GM12873 (cell line): ENCODE data around the gene GNAT1.

Experiments used
- TF ChIP-seq, protein P1 (sequence below): IDR thresholded peaks from 2 replicates; pipeline ENCODE4 v1.5.1; 2012; ENCODE audit warnings: low read depth, mild to moderate bottlenecking, moderate library complexity, low read length, control low read depth; ENCODE audit not compliant: insufficient read depth; ENCODE audit errors: missing control alignments

Gene GNAT1

DNA sequence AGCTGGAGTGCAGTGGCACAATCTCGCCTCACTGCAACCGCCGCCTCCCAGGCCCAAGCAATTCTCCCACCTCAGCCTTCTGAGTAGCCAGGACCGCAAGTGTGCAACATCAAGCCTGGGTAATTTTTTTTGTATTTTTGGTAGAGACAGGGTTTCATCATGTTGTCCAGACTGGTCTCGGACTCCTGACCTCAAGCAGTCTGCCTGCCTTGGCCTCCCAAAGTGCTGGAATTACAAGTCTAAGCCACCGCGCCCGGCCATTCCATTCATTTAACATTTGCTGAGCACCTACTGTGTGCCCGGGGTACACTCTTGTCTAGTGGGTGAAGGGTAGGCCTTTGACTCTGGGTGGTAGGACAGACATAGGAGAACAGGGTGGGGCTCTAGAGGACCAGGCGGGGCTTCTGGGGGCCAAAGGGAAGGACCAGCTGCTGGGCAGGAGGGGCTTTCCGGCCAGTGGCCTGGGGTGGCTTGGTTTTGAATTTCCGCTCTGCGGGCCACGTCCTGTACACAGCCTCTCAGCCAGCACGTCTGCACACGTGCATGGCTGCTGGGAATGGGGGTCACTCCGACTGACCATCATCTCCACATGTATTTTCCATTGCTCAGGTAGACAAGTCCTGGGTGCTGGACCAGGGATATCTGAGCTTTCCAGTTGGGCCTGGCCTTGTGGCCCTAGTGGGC, 16.1 kb downstream of the GNAT1 start:
- TF ChIP-seq, protein P1, sequence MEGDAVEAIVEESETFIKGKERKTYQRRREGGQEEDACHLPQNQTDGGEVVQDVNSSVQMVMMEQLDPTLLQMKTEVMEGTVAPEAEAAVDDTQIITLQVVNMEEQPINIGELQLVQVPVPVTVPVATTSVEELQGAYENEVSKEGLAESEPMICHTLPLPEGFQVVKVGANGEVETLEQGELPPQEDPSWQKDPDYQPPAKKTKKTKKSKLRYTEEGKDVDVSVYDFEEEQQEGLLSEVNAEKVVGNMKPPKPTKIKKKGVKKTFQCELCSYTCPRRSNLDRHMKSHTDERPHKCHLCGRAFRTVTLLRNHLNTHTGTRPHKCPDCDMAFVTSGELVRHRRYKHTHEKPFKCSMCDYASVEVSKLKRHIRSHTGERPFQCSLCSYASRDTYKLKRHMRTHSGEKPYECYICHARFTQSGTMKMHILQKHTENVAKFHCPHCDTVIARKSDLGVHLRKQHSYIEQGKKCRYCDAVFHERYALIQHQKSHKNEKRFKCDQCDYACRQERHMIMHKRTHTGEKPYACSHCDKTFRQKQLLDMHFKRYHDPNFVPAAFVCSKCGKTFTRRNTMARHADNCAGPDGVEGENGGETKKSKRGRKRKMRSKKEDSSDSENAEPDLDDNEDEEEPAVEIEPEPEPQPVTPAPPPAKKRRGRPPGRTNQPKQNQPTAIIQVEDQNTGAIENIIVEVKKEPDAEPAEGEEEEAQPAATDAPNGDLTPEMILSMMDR, result no peak

- TF ChIP-seq, protein P1, result no peak
These were observed 17.4 kb downstream of the GNAT1 start for GRCh38 chr3:50208677-50209344.

- TF ChIP-seq, protein P1, result no peak
These were observed 18.7 kb downstream of the GNAT1 start for GRCh38 chr3:50210176-50210509.

- TF ChIP-seq, protein P1, result no peak
These were observed 19.3 kb downstream of the GNAT1 start for GRCh38 chr3:50210510-50211367.

GRCh38 chr3:50211930-50212329, 20.5 kb downstream of the GNAT1 start:
- TF ChIP-seq, protein P1, result no peak

- TF ChIP-seq, protein P1, result peak; percentile 45
These were observed 21.1 kb downstream of the GNAT1 start for GRCh38 chr3:50212502-50212901.

DNA sequence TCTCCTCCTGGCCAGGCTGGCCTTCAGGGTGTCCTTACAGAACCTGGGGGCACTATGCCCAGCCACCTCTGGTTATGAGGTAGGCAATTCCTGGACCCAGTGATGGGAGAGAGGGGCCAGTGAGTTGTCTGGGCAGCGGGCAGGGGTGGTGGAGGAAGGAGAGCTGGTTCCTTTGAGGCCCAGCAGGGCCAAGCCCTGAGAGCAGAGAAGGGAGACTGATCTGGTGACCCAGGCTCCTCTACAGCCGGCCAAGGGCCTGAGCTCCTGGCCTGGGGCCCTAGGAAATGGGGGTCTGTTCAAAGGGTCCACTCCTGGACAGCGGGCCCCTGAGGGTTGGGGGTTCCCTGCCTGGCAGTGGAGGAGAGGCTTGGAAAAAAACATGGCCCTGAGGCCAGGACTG, 21.6 kb downstream of the GNAT1 start:
- TF ChIP-seq, protein P1, result no peak
